ENCODE results near the gene WDPCP. TPM values are rescaled to one million over a fixed set of nuclear protein-coding genes. Genes with fewer than 3 reads are reported as not detected.

The WDPCP gene
- total RNA-seq, 2 donors from 2014 or later: 11.8 to 25.1 TPM

DNA sequence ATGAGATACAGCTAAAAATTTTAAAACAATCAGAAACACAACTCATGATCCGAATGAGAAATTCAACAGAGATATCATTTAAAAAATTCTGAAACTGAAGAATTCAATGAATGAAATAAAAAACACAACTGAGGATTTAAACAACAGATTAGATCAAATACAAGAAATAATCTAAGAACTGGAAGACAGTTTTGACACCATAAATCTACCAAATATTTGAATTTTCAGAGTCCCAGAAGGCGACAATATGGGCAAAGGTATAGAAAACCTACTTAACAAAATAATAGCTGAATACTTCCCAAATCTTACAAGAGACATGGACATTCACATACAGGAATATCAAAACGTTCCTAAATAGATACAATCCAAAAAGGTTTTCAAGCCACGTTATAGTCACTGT lies 315.7 kb downstream of the WDPCP start:
- Mint-ChIP-seq H3K9me3 (peaks cover 35% of the 10 kb centered on the region), H3K4me1 (no peaks in the 10 kb centered on the region), H3K4me3 (no peak overlapping the region), H3K27me3 (ENCODE audit: insufficient read depth) (peaks cover 1% of the 10 kb centered on the region), H3K27ac (no peak overlapping the region), H3K36me3 (ENCODE audit: low read depth) (peaks cover 9% of the 10 kb centered on the region)
- TF ChIP-seq, protein P1, sequence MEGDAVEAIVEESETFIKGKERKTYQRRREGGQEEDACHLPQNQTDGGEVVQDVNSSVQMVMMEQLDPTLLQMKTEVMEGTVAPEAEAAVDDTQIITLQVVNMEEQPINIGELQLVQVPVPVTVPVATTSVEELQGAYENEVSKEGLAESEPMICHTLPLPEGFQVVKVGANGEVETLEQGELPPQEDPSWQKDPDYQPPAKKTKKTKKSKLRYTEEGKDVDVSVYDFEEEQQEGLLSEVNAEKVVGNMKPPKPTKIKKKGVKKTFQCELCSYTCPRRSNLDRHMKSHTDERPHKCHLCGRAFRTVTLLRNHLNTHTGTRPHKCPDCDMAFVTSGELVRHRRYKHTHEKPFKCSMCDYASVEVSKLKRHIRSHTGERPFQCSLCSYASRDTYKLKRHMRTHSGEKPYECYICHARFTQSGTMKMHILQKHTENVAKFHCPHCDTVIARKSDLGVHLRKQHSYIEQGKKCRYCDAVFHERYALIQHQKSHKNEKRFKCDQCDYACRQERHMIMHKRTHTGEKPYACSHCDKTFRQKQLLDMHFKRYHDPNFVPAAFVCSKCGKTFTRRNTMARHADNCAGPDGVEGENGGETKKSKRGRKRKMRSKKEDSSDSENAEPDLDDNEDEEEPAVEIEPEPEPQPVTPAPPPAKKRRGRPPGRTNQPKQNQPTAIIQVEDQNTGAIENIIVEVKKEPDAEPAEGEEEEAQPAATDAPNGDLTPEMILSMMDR (conservative IDR thresholded peaks at IDR 0.05): no peak
- H3K27me3 ChIP-seq (ENCODE audit: control insufficient read depth, insufficient read depth, low read length, poor library complexity, severe bottlenecking): no peaks in the 10 kb centered on the region
- DNase-seq: no peak
- peaks cover 15% of the 10 kb centered on the region for H3K9me3 ChIP-seq (ENCODE audit: control insufficient read depth, low read length)
- no peak overlapping the region for H3K9ac ChIP-seq (ENCODE audit: extremely low read depth, low read length, poor library complexity, severe bottlenecking)
- H3K4me3 ChIP-seq (ENCODE audit: low read length): no peak overlapping the region
- H3K4me1 ChIP-seq (ENCODE audit: control insufficient read depth, insufficient read depth, low read length): no peaks in the 10 kb centered on the region
- no peaks in the 10 kb centered on the region for H3K36me3 ChIP-seq (ENCODE audit: control insufficient read depth, insufficient read depth, low read length)
- WGBS, 2 experiments (ENCODE audit: insufficient coverage in 1 of 2, insufficient read length in 1 of 2): 95% methylated on average over 2 to 4 of the region's 4 CpGs
- H3K27ac ChIP-seq (ENCODE audit: low read depth, low read length): no peak overlapping the region

DNA sequence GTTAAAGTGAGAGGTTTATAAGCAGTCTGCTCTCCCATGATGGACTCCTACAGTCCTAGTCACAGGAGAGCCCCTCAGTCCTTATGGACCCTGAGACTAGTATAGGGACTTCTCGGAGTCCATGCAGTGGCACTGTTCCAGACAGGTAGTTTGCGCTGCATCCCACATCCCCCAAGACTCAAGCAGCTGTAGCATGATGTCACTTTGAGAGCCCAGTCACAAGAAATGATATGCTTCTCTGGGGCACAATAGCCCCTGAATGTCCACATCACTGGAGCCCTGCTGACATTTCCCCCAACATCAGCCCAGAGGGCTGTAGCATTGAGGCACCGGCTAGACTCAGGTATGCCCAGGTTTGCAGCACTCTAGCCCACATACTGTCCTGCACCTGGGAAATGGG lies 317.6 kb downstream of the WDPCP start:
- Histone ChIP-seq H3K4me1 (ENCODE audit: control insufficient read depth, insufficient read depth, low read length) (no peaks in the 10 kb centered on the region), H3K9ac (ENCODE audit: extremely low read depth, low read length, poor library complexity, severe bottlenecking) (no peak overlapping the region), H3K27ac (ENCODE audit: low read depth, low read length) (no peak overlapping the region), H3K4me3 (ENCODE audit: low read length) (no peak overlapping the region), H3K9me3 (ENCODE audit: control insufficient read depth, low read length) (peaks cover 15% of the 10 kb centered on the region), H3K27me3 (ENCODE audit: control insufficient read depth, insufficient read depth, low read length, poor library complexity, severe bottlenecking) (no peaks in the 10 kb centered on the region), H3K36me3 (ENCODE audit: control insufficient read depth, insufficient read depth, low read length) (no peaks in the 10 kb centered on the region)
- H3K9me3 Mint-ChIP-seq: peaks cover 29% of the 10 kb centered on the region
- peaks cover 9% of the 10 kb centered on the region for H3K36me3 Mint-ChIP-seq (ENCODE audit: low read depth)
- TF ChIP-seq, protein P1 (conservative IDR thresholded peaks at IDR 0.05): no peak
- H3K4me1 Mint-ChIP-seq: no peaks in the 10 kb centered on the region
- no peaks in the 10 kb centered on the region for H3K27me3 Mint-ChIP-seq (ENCODE audit: insufficient read depth)
- no peak overlapping the region for H3K4me3 Mint-ChIP-seq
- no peak for DNase-seq
- 93 to 100% methylated on average over 2 to 3 of the region's 3 CpGs for WGBS, 2 experiments (ENCODE audit: insufficient coverage in 1 of 2, insufficient read length in 1 of 2)
- no peak overlapping the region for H3K27ac Mint-ChIP-seq

DNA sequence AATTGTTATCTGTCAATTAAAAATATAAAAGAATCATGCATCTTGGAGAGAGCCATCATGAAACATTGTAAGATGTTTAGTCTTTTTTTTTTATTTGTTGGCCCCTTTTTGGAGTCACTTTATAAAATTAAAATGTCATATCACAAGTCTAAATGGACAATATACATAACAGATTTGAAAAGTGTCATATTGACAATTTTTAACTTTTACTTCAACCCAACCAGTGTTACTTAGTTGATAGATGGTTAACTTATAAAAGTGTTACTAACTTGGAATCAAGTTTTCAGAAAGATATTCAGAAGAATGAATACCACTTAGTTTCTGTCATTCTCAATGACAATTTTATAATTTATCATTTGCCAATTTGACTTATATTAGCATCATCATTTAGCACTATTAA lies 319.3 kb downstream of the WDPCP start:
- no peak overlapping the region for H3K27ac ChIP-seq (ENCODE audit: low read depth, low read length)
- H3K27ac Mint-ChIP-seq: no peak overlapping the region
- TF ChIP-seq, protein P1 (conservative IDR thresholded peaks at IDR 0.05): no peak
- DNase-seq: no peak
- H3K4me3 ChIP-seq (ENCODE audit: low read length): no peak overlapping the region
- H3K27me3 Mint-ChIP-seq (ENCODE audit: insufficient read depth): no peaks in the 10 kb centered on the region
- no peaks in the 10 kb centered on the region for H3K27me3 ChIP-seq (ENCODE audit: control insufficient read depth, insufficient read depth, low read length, poor library complexity, severe bottlenecking)
- peaks cover 9% of the 10 kb centered on the region for H3K36me3 Mint-ChIP-seq (ENCODE audit: low read depth)
- no peaks in the 10 kb centered on the region for H3K4me1 ChIP-seq (ENCODE audit: control insufficient read depth, insufficient read depth, low read length)
- H3K9me3 Mint-ChIP-seq: peaks cover 21% of the 10 kb centered on the region
- no peak overlapping the region for H3K9ac ChIP-seq (ENCODE audit: extremely low read depth, low read length, poor library complexity, severe bottlenecking)
- H3K36me3 ChIP-seq (ENCODE audit: control insufficient read depth, insufficient read depth, low read length): no peaks in the 10 kb centered on the region
- H3K4me3 Mint-ChIP-seq: no peak overlapping the region
- H3K9me3 ChIP-seq (ENCODE audit: control insufficient read depth, low read length): peaks cover 15% of the 10 kb centered on the region
- no peaks in the 10 kb centered on the region for H3K4me1 Mint-ChIP-seq

Measured in endodermal cell (in vitro differentiated cells).